Lung (tissue), 12 donors: ENCODE results near the gene WNT10A. TPM values are rescaled to one million over a fixed set of nuclear protein-coding genes. Genes with fewer than 3 reads are reported as not detected.

Experiments used
- ATAC-seq: fragments of 200-7000 bp; cut with Tn5 transposase; one replicate; pipeline ENCODE4 v1.9.1; 2020; ENCODE audit warnings: moderate number of reproducible peaks; ENCODE audit not compliant: insufficient read depth, low FRiP score
- DNase-seq, 3 donors: peaks; one replicate each; pipeline ENCODE4 v3.0.0-alpha.2; 2013 to 2017
- H3K27ac ChIP-seq, 2 donors: one replicate each; pipeline ENCODE4 v1.5.1; 2013; ENCODE audit warnings: mild to moderate bottlenecking in 2 of 2, moderate library complexity in 2 of 2, control low read depth in 1 of 2, inconsistent platforms in 1 of 2, low read depth in 1 of 2, low read length in 1 of 2
- H3K27me3 ChIP-seq, 3 donors: one replicate each; pipeline ENCODE4 v1.5.1; 2013; ENCODE audit warnings: low read length in 2 of 3; ENCODE audit not compliant: control insufficient read depth in 3 of 3, insufficient read depth in 3 of 3
- H3K36me3 ChIP-seq, 4 donors: one replicate each; pipeline ENCODE4 v1.5.1; 2013; ENCODE audit warnings: low read length in 4 of 4, mild to moderate bottlenecking in 1 of 4, moderate library complexity in 1 of 4; ENCODE audit not compliant: control insufficient read depth in 4 of 4, insufficient read depth in 4 of 4
- H3K4me1 ChIP-seq, 5 donors: one replicate each; pipeline ENCODE4 v1.5.1; 2013; ENCODE audit warnings: low read length in 5 of 5, mild to moderate bottlenecking in 2 of 5, moderate library complexity in 1 of 5; ENCODE audit not compliant: control insufficient read depth in 5 of 5, insufficient read depth in 5 of 5
- H3K4me3 ChIP-seq: one replicate; pipeline ENCODE4 v1.5.1; 2013; ENCODE audit warnings: mild to moderate bottlenecking, control low read depth, moderate library complexity
- H3K9ac ChIP-seq, 2 donors: one replicate each; pipeline ENCODE4 v1.5.1; 2013; ENCODE audit warnings: low read length in 2 of 2, control low read depth in 1 of 2; ENCODE audit not compliant: insufficient read depth in 1 of 2
- H3K9me3 ChIP-seq, 4 donors: one replicate each; pipeline ENCODE4 v1.5.1; 2013; ENCODE audit warnings: low read length in 3 of 4, mild to moderate bottlenecking in 1 of 4, moderate library complexity in 1 of 4; ENCODE audit not compliant: control insufficient read depth in 4 of 4, insufficient read depth in 3 of 4
- WGBS, 2 donors: extraction: QIAGEN DNeasy Blood & Tissue Kit; methylation state at CpG; one replicate each; pipeline ENCODE4 v1.1.7; 2013; 5-methylcytosine and 5-hydroxymethylcytosine counted together
- polyA plus RNA-seq, 2 donors: library from polyadenylated mRNA; stranded (reverse); fragments of 200-250 nt; gene quantifications; one replicate each; pipeline ENCODE4 v1.2.1, GENCODE V29; 2013
- total RNA-seq, 2 donors: library from RNA; depleted of rRNA in 1 of 2; stranded (reverse); fragments of >200 nt in 1 of 2; gene quantifications; one replicate each; pipeline ENCODE4 v1.2.1, GENCODE V29; 2014 to 2021
- TF ChIP-seq, protein P1 (sequence below): IDR thresholded peaks from 2 replicates; pipeline ENCODE4 v1.5.1; 2012; ENCODE audit warnings: mild to moderate bottlenecking; ENCODE audit errors: control extremely low read depth, extremely low read depth
- donor health status: control.
- donor health status: control.
- donor health status: Bipolar disorder and iron deficiency.
- donor health status: healthy.
- donor health status: DM: yes; HTN: yes; CAD: no.

Gene WNT10A
- total and polyA plus RNA-seq, 4 donors: 0.17 to 0.77 (median 0.54) TPM

DNA sequence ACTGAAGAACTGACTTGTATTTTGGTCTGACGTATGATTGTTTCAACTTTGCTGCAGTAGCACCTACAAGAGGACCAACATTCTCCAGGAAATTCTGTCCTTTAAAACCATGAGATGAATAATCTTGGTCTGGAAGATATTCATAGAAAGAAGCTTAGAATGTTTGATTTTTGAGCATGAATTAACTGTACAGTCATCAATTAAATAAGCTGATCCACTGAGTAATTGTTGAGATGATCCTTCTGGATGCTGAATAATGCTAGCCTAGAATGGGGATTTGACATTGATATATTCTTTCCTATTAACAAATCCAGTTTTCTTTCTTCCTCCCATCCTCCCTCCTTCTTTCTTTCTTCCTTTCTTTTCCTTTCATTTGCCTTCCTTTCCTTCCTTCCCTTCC, 39.9 kb downstream of the WNT10A start:
- no peaks in the 10 kb centered on the region for H3K4me1 ChIP-seq
- DNase-seq (no peak), ATAC-seq (no peak)
- H3K27me3 ChIP-seq: no peaks in the 10 kb centered on the region
- no peak overlapping the region for H3K9ac ChIP-seq
- TF ChIP-seq, protein P1, sequence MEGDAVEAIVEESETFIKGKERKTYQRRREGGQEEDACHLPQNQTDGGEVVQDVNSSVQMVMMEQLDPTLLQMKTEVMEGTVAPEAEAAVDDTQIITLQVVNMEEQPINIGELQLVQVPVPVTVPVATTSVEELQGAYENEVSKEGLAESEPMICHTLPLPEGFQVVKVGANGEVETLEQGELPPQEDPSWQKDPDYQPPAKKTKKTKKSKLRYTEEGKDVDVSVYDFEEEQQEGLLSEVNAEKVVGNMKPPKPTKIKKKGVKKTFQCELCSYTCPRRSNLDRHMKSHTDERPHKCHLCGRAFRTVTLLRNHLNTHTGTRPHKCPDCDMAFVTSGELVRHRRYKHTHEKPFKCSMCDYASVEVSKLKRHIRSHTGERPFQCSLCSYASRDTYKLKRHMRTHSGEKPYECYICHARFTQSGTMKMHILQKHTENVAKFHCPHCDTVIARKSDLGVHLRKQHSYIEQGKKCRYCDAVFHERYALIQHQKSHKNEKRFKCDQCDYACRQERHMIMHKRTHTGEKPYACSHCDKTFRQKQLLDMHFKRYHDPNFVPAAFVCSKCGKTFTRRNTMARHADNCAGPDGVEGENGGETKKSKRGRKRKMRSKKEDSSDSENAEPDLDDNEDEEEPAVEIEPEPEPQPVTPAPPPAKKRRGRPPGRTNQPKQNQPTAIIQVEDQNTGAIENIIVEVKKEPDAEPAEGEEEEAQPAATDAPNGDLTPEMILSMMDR: no peak
- no peaks in the 10 kb centered on the region for H3K36me3 ChIP-seq
- peaks cover 0 to 8% (median 0%) of the 10 kb centered on the region in 4 donors for H3K9me3 ChIP-seq
- no peak overlapping the region for H3K4me3 ChIP-seq
- WGBS, 2 donors: 93 to 96% methylated on average over 1 of the region's 1 CpG
- H3K27ac ChIP-seq: no peak overlapping the region

DNA sequence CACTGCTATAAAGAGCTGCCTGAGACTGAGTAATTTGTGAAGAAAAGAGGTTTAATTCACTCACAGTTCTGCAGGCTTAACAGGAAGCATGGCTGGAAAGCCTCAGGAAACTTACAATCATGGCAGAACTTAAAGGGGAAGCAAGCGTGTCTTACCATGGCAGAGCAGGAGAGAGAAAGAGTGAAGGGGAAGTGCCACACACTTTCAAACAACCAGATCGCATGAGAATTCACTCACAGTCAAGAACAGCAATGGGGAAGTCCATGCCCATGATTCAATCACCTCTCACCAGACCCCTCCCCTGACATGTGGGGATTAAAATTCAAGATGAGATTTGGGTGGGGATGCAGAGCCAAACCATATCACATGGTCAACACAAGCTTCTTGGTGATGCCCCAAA, 44.1 kb downstream of the WNT10A start:
- no peak overlapping the region for H3K9ac ChIP-seq
- peaks cover 0 to 1% (median 0%) of the 10 kb centered on the region in 5 donors for H3K4me1 ChIP-seq
- no peaks in the 10 kb centered on the region for H3K36me3 ChIP-seq
- no peak overlapping the region for H3K4me3 ChIP-seq
- no peaks in the 10 kb centered on the region for H3K27me3 ChIP-seq
- H3K9me3 ChIP-seq: peaks cover 0 to 10% (median 0%) of the 10 kb centered on the region in 4 donors
- TF ChIP-seq, protein P1: no peak
- H3K27ac ChIP-seq: no peak overlapping the region
- no peak for ATAC-seq
- DNase-seq: no peak
- 70 to 73% methylated on average over 2 of the region's 2 CpGs for WGBS, 2 donors

DNA sequence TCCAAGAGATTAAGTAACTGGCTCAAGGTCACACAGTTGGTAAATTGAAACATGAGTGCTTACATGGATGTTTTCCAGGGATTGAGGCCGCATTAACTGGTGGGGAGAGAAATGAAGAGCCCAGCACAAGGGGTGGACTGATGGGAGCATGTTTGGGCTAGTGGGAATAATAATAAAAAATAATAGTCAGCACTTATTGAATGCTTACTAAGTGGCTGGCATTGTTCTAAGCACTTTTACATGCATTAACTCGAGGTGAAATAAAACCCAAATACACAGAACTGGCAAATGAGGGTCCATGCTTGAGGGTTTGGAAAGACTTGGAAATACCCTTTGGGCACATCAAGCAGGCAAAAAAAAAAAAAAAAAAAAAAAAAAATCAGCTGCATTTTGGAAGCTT, 44.8 kb downstream of the WNT10A start:
- DNase-seq (no peak), ATAC-seq (no peak)
- peaks cover 0 to 12% (median 2%) of the 10 kb centered on the region in 4 donors for H3K9me3 ChIP-seq
- H3K9ac ChIP-seq: no peak overlapping the region
- H3K36me3 ChIP-seq: no peaks in the 10 kb centered on the region
- H3K4me1 ChIP-seq: peaks cover 0 to 1% (median 0%) of the 10 kb centered on the region in 5 donors
- H3K27me3 ChIP-seq: no peaks in the 10 kb centered on the region
- WGBS, 2 donors: 76 to 83% methylated on average over 2 of the region's 2 CpGs
- no peak overlapping the region for H3K27ac ChIP-seq
- H3K4me3 ChIP-seq: no peak overlapping the region
- TF ChIP-seq, protein P1: no peak

DNA sequence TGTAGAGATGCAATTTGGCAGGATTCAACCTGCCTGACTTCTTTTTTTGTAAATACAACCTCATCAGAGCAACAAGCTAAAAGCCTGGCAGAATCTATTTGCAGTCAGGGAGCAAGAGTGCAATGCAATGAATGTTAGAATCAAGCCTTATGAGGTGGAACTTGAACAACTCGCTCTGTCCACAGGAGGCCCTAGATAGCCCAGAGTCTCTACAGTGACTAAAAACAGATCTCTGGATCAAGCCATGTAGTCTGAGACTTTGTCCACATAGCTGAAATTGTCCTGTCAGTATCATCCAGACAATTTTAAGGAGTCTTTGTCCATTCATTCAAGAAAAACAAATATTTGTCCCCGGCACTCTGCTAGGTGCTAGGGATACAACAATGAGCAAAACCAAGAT, 46.8 kb downstream of the WNT10A start:
- TF ChIP-seq, protein P1: no peak
- WGBS, 2 donors: 69 to 85% methylated on average over 2 of the region's 2 CpGs
- H3K9me3 ChIP-seq: peaks cover 0 to 13% (median 2%) of the 10 kb centered on the region in 4 donors

More for the DNA sequence above, 46.8 kb downstream of the WNT10A start:
- ATAC-seq (no peak), DNase-seq (no peak)
- Histone ChIP-seq H3K27me3 (no peaks in the 10 kb centered on the region), H3K27ac (no peak overlapping the region), H3K36me3 (no peaks in the 10 kb centered on the region), H3K9ac (no peak overlapping the region), H3K4me3 (no peak overlapping the region), H3K4me1 (peaks cover 0 to 1% (median 0%) of the 10 kb centered on the region in 5 donors)
